GM20431 (cell line): ENCODE measurements around the gene RAC3.

Experiments
- in situ Hi-C: fragments of 300-500 bp; cut with MseI, MboI; formaldehyde crosslinking; loops from one replicate; pipeline ENCODE4 v1.15.0; 2020; ENCODE audit warnings: low sequenced_read_pairs; ENCODE audit not compliant: unreplicated experiment

RAC3 gene

GRCh38 chr17:82021900-82022309 lies 9.6 kb upstream of the RAC3 start:
- in situ Hi-C loops = loop anchor here (10.0 kb wide), 1 partner anchor 133 kb away; no protein-coding TSS in a partner anchor

- in situ Hi-C loops = loop anchor here (10.0 kb wide), 1 partner anchor 132 kb away; no protein-coding TSS in a partner anchor
Observed at GRCh38 chr17:82022310-82022980, 9.0 kb upstream of the RAC3 start, which contains the start of gene CENPX. TSS of gene CENPX (minus strand) at chr17:82022878. CDS start at chr17:82022861, 17 bp downstream.

- in situ Hi-C loops = loop anchor here (10.0 kb wide), 1 partner anchor 132 kb away; no protein-coding TSS in a partner anchor
Observed at GRCh38 chr17:82022981-82023446, 8.5 kb upstream of the RAC3 start, which contains the start of gene LRRC45. TSS of gene LRRC45 (plus strand) at chr17:82023305. CDS start at chr17:82023644, 339 bp downstream.

GRCh38 chr17:82023447-82024241 lies 7.8 kb upstream of the RAC3 start:
- in situ Hi-C loops = loop anchor here (10.0 kb wide), 1 partner anchor 131 kb away; no protein-coding TSS in a partner anchor

GRCh38 chr17:82024859-82025258 lies 6.6 kb upstream of the RAC3 start:
- in situ Hi-C loops = loop anchor here (10.0 kb wide), 1 partner anchor 130 kb away; no protein-coding TSS in a partner anchor

- in situ Hi-C loops = loop anchor here (10.0 kb wide), 1 partner anchor 129 kb away; no protein-coding TSS in a partner anchor
Observed at GRCh38 chr17:82025401-82026107, 5.9 kb upstream of the RAC3 start.

GRCh38 chr17:82028246-82028645 lies 3.2 kb upstream of the RAC3 start:
- in situ Hi-C loops = loop anchor here (10.0 kb wide), 1 partner anchor 127 kb away; no protein-coding TSS in a partner anchor

- in situ Hi-C loops = loop anchor here (10.0 kb wide), 1 partner anchor 126 kb away; no protein-coding TSS in a partner anchor
Observed at GRCh38 chr17:82028966-82029365, 2.5 kb upstream of the RAC3 start.

GRCh38 chr17:82029391-82029790 lies 2.1 kb upstream of the RAC3 start:
- in situ Hi-C loops = loop anchor here (10.0 kb wide), 1 partner anchor 125 kb away; no protein-coding TSS in a partner anchor

GRCh38 chr17:82029990-82030469 lies 1.4 kb upstream of the RAC3 start:
- in situ Hi-C loops = loop anchor here (10.0 kb wide), 1 partner anchor 125 kb away; no protein-coding TSS in a partner anchor

- in situ Hi-C loops = no loop called here
Observed at GRCh38 chr17:82030470-82031302, 792 bp upstream of the RAC3 start.

- in situ Hi-C loops = no loop called here
Observed at GRCh38 chr17:82031885-82032627, 578 bp downstream of the RAC3 start.

GRCh38 chr17:82033359-82034085 lies 2.0 kb downstream of the RAC3 start:
- in situ Hi-C loops = no loop called here

- in situ Hi-C loops = no loop called here
Observed at GRCh38 chr17:82034371-82035011, 3.0 kb downstream of the RAC3 start.

GRCh38 chr17:82035488-82035887 lies 4.0 kb downstream of the RAC3 start:
- in situ Hi-C loops = no loop called here

- in situ Hi-C loops = no loop called here
Observed at GRCh38 chr17:82035956-82036633, 4.6 kb downstream of the RAC3 start.
